Endothelial cell (in vitro differentiated cells): ENCODE data around the gene HSPB3. TPM values are rescaled to one million over a fixed set of nuclear protein-coding genes. Genes with fewer than 3 reads are reported as not detected.

Source experiments
- DNase-seq: peaks from one replicate; pipeline ENCODE4 v3.0.0; 2021; ENCODE audit warnings: low spot score
- H3K27ac Mint-ChIP-seq: one replicate; pipeline ENCODE4 v1.8.0; 2021; ENCODE audit warnings: mixed read lengths, inconsistent platforms; ENCODE audit not compliant: unreplicated experiment
- H3K27me3 Mint-ChIP-seq: one replicate; pipeline ENCODE4 v1.8.0; 2021; ENCODE audit warnings: mild to moderate bottlenecking, moderate library complexity, mixed read lengths, inconsistent platforms; ENCODE audit not compliant: unreplicated experiment
- H3K36me3 Mint-ChIP-seq: one replicate; pipeline ENCODE4 v1.8.0; 2021; ENCODE audit warnings: mild to moderate bottlenecking, low read depth, mixed read lengths, inconsistent platforms; ENCODE audit not compliant: unreplicated experiment
- H3K4me1 Mint-ChIP-seq: one replicate; pipeline ENCODE4 v1.8.0; 2021; ENCODE audit warnings: mild to moderate bottlenecking, mixed read lengths, inconsistent platforms; ENCODE audit not compliant: unreplicated experiment
- H3K4me3 Mint-ChIP-seq: one replicate; pipeline ENCODE4 v1.8.0; 2021; ENCODE audit warnings: mild to moderate bottlenecking, mixed read lengths, inconsistent platforms; ENCODE audit not compliant: unreplicated experiment
- H3K9me3 Mint-ChIP-seq: one replicate; pipeline ENCODE4 v1.8.0; 2021; ENCODE audit warnings: mixed read lengths, inconsistent platforms; ENCODE audit not compliant: unreplicated experiment
- total RNA-seq: library from RNA; stranded (reverse); fragmentation: NEBNext Ultra II Directional; extraction: Animal tissue kit (Norgen Biotek cat#: 25700); gene quantifications from one replicate; pipeline ENCODE4 v1.2.1, GENCODE V29; 2021; ENCODE audit not compliant: unreplicated experiment
- TF ChIP-seq, protein P1 (sequence below): fragments of 200-600 bp; sonication (generic); IDR thresholded peaks from one replicate; pipeline ENCODE4 v1.5.0; 2021; ENCODE audit warnings: antibody characterized with exemption; ENCODE audit not compliant: unreplicated experiment

HSPB3 gene
- total RNA-seq, 1 donor from 2014 or later = not detected

DNA sequence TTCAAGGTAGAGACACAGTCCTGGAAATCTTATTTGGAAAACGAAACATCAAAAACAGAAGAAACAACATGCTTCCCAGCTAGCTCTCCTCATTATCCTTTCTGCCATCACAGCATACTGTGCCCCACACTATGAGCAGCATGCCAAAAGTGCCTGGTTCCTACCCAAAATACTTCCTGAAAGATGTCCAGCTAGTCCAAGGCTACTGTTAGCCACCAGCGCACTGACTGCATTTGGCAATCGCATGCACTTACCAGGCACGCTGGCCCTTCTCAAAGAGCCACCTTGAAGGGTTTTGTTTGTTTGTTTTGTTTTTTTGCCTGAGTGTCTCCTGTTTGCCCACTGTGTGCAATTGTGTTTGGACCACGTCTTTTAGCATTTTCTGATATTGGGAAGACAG lies 6.8 kb downstream of the HSPB3 start:
- no peak for DNase-seq
- peaks cover 4% of the 10 kb centered on the region for H3K9me3 Mint-ChIP-seq
- H3K27ac Mint-ChIP-seq = no peak overlapping the region
- H3K4me3 Mint-ChIP-seq = no peak overlapping the region
- peaks cover 7% of the 10 kb centered on the region for H3K36me3 Mint-ChIP-seq
- TF ChIP-seq, protein P1, sequence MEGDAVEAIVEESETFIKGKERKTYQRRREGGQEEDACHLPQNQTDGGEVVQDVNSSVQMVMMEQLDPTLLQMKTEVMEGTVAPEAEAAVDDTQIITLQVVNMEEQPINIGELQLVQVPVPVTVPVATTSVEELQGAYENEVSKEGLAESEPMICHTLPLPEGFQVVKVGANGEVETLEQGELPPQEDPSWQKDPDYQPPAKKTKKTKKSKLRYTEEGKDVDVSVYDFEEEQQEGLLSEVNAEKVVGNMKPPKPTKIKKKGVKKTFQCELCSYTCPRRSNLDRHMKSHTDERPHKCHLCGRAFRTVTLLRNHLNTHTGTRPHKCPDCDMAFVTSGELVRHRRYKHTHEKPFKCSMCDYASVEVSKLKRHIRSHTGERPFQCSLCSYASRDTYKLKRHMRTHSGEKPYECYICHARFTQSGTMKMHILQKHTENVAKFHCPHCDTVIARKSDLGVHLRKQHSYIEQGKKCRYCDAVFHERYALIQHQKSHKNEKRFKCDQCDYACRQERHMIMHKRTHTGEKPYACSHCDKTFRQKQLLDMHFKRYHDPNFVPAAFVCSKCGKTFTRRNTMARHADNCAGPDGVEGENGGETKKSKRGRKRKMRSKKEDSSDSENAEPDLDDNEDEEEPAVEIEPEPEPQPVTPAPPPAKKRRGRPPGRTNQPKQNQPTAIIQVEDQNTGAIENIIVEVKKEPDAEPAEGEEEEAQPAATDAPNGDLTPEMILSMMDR = no peak
- no peaks in the 10 kb centered on the region for H3K4me1 Mint-ChIP-seq
- no peaks in the 10 kb centered on the region for H3K27me3 Mint-ChIP-seq

DNA sequence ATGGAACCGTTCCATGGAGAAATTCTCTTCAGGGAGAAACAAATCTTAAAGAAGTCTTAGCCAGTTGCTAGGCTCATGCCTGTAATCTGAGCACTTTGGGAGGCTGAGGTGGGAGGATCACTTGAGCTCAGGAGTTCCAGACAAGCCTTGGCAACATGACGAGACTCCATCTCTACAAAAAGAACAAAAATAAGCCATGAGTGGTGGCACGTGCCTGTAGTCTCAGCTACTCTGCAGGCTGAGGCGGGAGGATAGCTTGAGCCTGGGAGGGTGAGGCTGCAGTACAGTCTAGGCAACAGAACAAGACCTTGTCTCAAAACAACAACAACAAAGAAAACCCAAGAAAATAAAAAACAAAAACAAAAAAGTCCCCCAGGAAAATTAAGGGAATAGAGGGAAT lies 8.2 kb downstream of the HSPB3 start:
- no peak for DNase-seq
- Mint-ChIP-seq H3K4me1 (no peaks in the 10 kb centered on the region), H3K27ac (no peak overlapping the region), H3K27me3 (no peaks in the 10 kb centered on the region), H3K9me3 (peaks cover 4% of the 10 kb centered on the region), H3K36me3 (peaks cover 7% of the 10 kb centered on the region), H3K4me3 (no peak overlapping the region)
- TF ChIP-seq, protein P1 = no peak

DNA sequence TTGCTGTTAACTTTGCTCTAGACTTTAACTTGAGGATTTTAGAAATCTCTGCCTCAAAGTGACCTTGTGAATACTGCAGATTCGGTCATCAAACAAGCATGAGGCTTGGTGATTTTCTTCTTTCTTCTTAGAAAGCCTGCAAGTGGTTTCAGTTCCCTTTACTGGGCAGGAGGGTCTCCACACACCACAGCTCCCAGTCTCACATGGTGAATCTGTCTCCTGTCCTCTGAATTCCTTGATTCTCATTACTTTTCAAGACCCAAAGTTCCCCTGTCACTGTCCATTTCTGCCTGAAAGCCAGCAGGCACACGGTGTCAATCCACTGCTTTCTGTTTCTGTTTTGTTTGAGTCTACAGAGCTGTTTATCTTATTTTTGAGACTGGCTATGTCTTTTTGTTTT lies 14.1 kb downstream of the HSPB3 start:
- DNase-seq = no peak
- Mint-ChIP-seq H3K27ac (no peak overlapping the region), H3K27me3 (no peaks in the 10 kb centered on the region), H3K4me1 (no peaks in the 10 kb centered on the region), H3K9me3 (no peaks in the 10 kb centered on the region), H3K4me3 (no peak overlapping the region), H3K36me3 (no peaks in the 10 kb centered on the region)
- TF ChIP-seq, protein P1 = no peak

DNA sequence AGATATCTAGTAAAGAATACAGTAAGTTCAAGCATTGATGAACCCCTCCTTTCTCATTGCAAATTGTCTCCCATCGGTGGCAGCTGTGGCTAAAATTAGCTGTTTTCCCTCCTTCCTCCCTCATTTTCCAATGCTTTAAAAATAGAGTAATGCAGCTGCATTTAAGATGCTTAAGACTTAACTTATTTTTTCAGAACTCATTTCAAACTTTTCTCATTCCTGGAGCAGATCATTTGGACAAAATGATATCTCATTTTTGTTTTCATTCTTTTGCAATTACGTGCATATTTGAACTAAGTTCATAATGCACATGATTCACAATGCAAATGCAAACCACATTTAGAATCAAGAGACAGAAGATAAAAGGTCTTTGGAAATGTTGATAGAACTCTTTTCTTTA lies 14.6 kb downstream of the HSPB3 start:
- TF ChIP-seq, protein P1 = no peak
- Mint-ChIP-seq H3K9me3 (no peaks in the 10 kb centered on the region), H3K36me3 (no peaks in the 10 kb centered on the region), H3K27me3 (no peaks in the 10 kb centered on the region), H3K27ac (no peak overlapping the region), H3K4me1 (no peaks in the 10 kb centered on the region), H3K4me3 (no peak overlapping the region)
- DNase-seq = no peak

DNA sequence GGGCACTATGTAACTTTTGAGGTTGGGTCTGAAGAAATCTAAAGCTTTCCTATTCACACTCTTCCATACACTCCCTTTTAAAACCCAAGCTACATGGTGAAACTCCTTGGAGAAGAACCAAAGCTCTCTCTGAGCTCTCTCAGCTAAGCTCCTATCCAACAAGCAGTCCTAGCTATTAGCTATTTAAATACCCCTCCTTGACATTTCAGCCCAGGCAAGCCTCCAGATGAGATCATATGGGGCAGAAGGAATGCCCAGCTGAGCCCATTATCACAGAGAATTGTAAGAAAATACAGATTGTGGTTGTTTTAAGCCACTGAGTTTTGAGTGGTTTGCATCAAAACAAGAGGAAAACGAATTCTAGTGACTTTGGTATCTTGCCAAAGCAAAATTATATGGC lies 15.2 kb downstream of the HSPB3 start:
- Mint-ChIP-seq H3K27me3 (no peaks in the 10 kb centered on the region), H3K9me3 (no peaks in the 10 kb centered on the region), H3K4me1 (no peaks in the 10 kb centered on the region), H3K27ac (no peak overlapping the region), H3K36me3 (no peaks in the 10 kb centered on the region), H3K4me3 (no peak overlapping the region)
- no peak for DNase-seq
- TF ChIP-seq, protein P1 = no peak
